ENCODE data around the gene DTL. TPM values are rescaled to one million over a fixed set of nuclear protein-coding genes. Genes with fewer than 3 reads are reported as not detected.

The DTL gene
- total RNA-seq, 1 donor from 2014 or later: 11.6 TPM

GRCh38 chr1:212037900-212038299 lies 2.4 kb downstream of the DTL start:
- Mint-ChIP-seq H3K4me3 (ENCODE audit: unreplicated experiment) (no peak overlapping the region), H3K9me3 (ENCODE audit: unreplicated experiment) (no peaks in the 10 kb centered on the region), H3K4me1 (ENCODE audit: unreplicated experiment) (peaks cover 9% of the 10 kb centered on the region), H3K36me3 (ENCODE audit: low read depth, unreplicated experiment) (no peaks in the 10 kb centered on the region), H3K27me3 (ENCODE audit: unreplicated experiment) (peaks cover 2% of the 10 kb centered on the region), H3K27ac (ENCODE audit: unreplicated experiment) (no peak overlapping the region)
- TF ChIP-seq CTCF (IDR thresholded peaks at IDR 0.05; ENCODE audit: unreplicated experiment): no peak
- DNase-seq (ENCODE audit: low spot score): no peak

- no peaks in the 10 kb centered on the region for H3K9me3 Mint-ChIP-seq (ENCODE audit: unreplicated experiment)
- no peak for TF ChIP-seq CTCF (IDR thresholded peaks at IDR 0.05; ENCODE audit: unreplicated experiment)
- no peaks in the 10 kb centered on the region for H3K36me3 Mint-ChIP-seq (ENCODE audit: low read depth, unreplicated experiment)
- no peak overlapping the region for H3K27ac Mint-ChIP-seq (ENCODE audit: unreplicated experiment)
- H3K4me3 Mint-ChIP-seq (ENCODE audit: unreplicated experiment): no peak overlapping the region
- DNase-seq (ENCODE audit: low spot score): no peak
- peaks cover 2% of the 10 kb centered on the region for H3K27me3 Mint-ChIP-seq (ENCODE audit: unreplicated experiment)
- peaks cover 5% of the 10 kb centered on the region for H3K4me1 Mint-ChIP-seq (ENCODE audit: unreplicated experiment)
These were observed 4.1 kb downstream of the DTL start for GRCh38 chr1:212039622-212040021.

GRCh38 chr1:212040629-212041412 lies 5.3 kb downstream of the DTL start:
- no peaks in the 10 kb centered on the region for H3K36me3 Mint-ChIP-seq (ENCODE audit: low read depth, unreplicated experiment)
- H3K4me3 Mint-ChIP-seq (ENCODE audit: unreplicated experiment): no peak overlapping the region
- peaks cover under 1% of the 10 kb centered on the region for H3K27me3 Mint-ChIP-seq (ENCODE audit: unreplicated experiment)
- H3K9me3 Mint-ChIP-seq (ENCODE audit: unreplicated experiment): no peaks in the 10 kb centered on the region
- no peak overlapping the region for H3K27ac Mint-ChIP-seq (ENCODE audit: unreplicated experiment)
- DNase-seq (ENCODE audit: low spot score): no peak
- peaks cover 5% of the 10 kb centered on the region for H3K4me1 Mint-ChIP-seq (ENCODE audit: unreplicated experiment)
- no peak for TF ChIP-seq CTCF (IDR thresholded peaks at IDR 0.05; ENCODE audit: unreplicated experiment)

- no peak for TF ChIP-seq CTCF (IDR thresholded peaks at IDR 0.05; ENCODE audit: unreplicated experiment)
- Mint-ChIP-seq H3K9me3 (ENCODE audit: unreplicated experiment) (no peaks in the 10 kb centered on the region), H3K4me3 (ENCODE audit: unreplicated experiment) (no peak overlapping the region), H3K36me3 (ENCODE audit: low read depth, unreplicated experiment) (no peaks in the 10 kb centered on the region), H3K27me3 (ENCODE audit: unreplicated experiment) (no peaks in the 10 kb centered on the region), H3K27ac (ENCODE audit: unreplicated experiment) (no peak overlapping the region), H3K4me1 (ENCODE audit: unreplicated experiment) (no peaks in the 10 kb centered on the region)
- DNase-seq (ENCODE audit: low spot score): no peak
These were observed 6.9 kb downstream of the DTL start for GRCh38 chr1:212042436-212042835.

- H3K27ac Mint-ChIP-seq (ENCODE audit: unreplicated experiment): no peak overlapping the region
These were observed 9.3 kb downstream of the DTL start for GRCh38 chr1:212044851-212045250.

More at GRCh38 chr1:212044851-212045250, 9.3 kb downstream of the DTL start:
- DNase-seq (ENCODE audit: low spot score): no peak
- Mint-ChIP-seq H3K27me3 (ENCODE audit: unreplicated experiment) (no peaks in the 10 kb centered on the region), H3K9me3 (ENCODE audit: unreplicated experiment) (no peaks in the 10 kb centered on the region), H3K4me1 (ENCODE audit: unreplicated experiment) (no peaks in the 10 kb centered on the region), H3K4me3 (ENCODE audit: unreplicated experiment) (no peak overlapping the region), H3K36me3 (ENCODE audit: low read depth, unreplicated experiment) (no peaks in the 10 kb centered on the region)
- no peak for TF ChIP-seq CTCF (IDR thresholded peaks at IDR 0.05; ENCODE audit: unreplicated experiment)
